ENCODE measurements around the gene MAP3K8. TPM values are rescaled to one million over a fixed set of nuclear protein-coding genes. Genes with fewer than 3 reads are reported as not detected.

The MAP3K8 gene
- 77.3 TPM for polyA plus RNA-seq (2012; ENCODE audit: low read depth, missing spikeins)

GRCh38 chr10:30433730-30434272 is at the start of gene MAP3K8:
Gene MAP3K8 (plus strand): TSS chr10:30434184. CDS start chr10:30438939, 4,755 bp downstream.
- no peak for FAIRE-seq
- DNase-seq (ENCODE audit: insufficient read length, low spot score): peak; percentile 64

DNA sequence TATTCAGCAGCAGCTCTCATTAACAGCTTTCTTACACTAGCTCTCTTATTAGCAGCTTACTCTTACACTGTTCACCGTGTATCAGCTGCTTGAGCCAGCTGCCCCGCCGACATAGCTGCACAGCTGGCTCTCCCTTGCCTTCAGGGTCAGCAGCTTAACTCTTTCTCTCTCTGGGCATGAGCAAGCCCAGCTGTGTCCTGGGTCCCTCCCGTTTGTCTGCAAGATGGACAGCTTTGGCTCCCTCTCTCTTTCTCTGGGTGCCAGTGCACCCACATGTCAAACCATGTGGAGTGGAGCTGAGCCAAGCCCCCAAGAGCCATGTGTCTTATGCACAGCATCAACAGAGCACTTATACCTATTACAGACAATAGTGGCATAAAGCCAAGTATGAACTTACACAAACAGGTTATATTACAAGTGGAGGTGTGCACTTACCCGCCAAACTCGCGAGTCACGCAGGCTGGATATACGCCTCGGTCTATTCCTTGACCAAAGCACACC is 49.2 kb upstream of the MAP3K8 start:
- TF ChIP-seq POLR2AphosphoS5 (IDR thresholded peaks at IDR 0.05; ENCODE audit: low read depth, low read length) (no peak), POU2F2 (IDR thresholded peaks at IDR 0.05; ENCODE audit: low read depth, low read length) (no peak), TAF1 (IDR thresholded peaks at IDR 0.05; ENCODE audit: low read depth, low read length) (no peak), PAX5 (IDR thresholded peaks at IDR 0.05; ENCODE audit: insufficient read depth, low read length, severe bottlenecking) (no peak), SPI1 (IDR thresholded peaks at IDR 0.05; ENCODE audit: low read depth, low read length) (no peak), POLR2A (IDR thresholded peaks at IDR 0.05; ENCODE audit: low read depth, low read length) (no peak)
- FAIRE-seq (peak; percentile 47), DNase-seq (ENCODE audit: insufficient read length, low spot score) (no peak)

More at GRCh38 chr10:30433730-30434272, at the start of gene MAP3K8:
- peak; percentile 90 for TF ChIP-seq SPI1 (IDR thresholded peaks at IDR 0.05; ENCODE audit: low read depth, low read length)
- no peak; the same call in 1 of the 2 replicates for TF ChIP-seq POU2F2 (IDR thresholded peaks at IDR 0.05; ENCODE audit: low read depth, low read length)
- TF ChIP-seq PAX5 (IDR thresholded peaks at IDR 0.05; ENCODE audit: insufficient read depth, low read length, severe bottlenecking): no peak
- peak; percentile 91 for TF ChIP-seq POLR2AphosphoS5 (IDR thresholded peaks at IDR 0.05; ENCODE audit: low read depth, low read length)
- TF ChIP-seq POLR2A (IDR thresholded peaks at IDR 0.05; ENCODE audit: low read depth, low read length): peak; percentile 79; the same call in 1 of the 2 replicates
- peak; percentile 75 for TF ChIP-seq TAF1 (IDR thresholded peaks at IDR 0.05; ENCODE audit: low read depth, low read length)

DNA sequence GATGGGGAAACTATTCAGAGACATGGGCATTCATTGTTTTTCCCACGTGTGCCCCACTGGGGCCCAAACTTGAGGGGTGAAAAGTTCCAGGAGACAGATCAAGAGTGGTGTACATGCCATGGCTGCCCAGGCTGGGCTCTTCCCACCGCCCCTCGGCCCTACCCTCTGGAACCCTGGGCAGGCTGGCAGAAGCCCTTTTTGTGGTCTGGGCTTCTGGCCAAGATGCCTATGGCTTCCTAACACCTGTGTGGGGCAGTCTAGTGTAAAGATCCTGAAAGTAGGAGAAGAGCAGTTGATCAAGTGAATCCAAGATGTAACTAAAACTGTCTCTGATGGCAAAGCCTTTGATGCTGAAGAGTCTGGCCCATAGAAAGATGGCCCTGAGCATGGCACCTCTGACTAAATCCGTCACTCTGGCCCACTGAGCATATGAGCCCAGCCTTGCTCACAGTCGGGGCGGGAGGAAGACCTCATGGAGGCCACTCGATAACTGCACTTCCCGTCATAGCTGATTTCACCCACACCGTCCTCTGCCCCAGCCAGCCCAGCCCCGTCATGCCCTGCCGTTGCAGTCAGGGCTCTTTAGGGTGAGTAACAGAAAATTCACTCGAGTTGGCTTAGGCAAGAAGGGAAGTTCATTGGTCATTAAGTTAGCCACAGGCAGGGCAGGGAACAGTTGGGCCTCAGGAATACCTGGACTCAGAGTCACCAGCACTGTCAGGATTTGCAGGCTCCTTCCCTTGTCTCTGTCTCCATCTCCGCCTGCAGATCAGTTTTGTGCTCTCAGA is 47.0 kb upstream of the MAP3K8 start:
- no peak for DNase-seq (ENCODE audit: insufficient read length, low spot score)
- FAIRE-seq: no peak
- TF ChIP-seq POLR2AphosphoS5 (IDR thresholded peaks at IDR 0.05; ENCODE audit: low read depth, low read length): no peak
- TF ChIP-seq TAF1 (IDR thresholded peaks at IDR 0.05; ENCODE audit: low read depth, low read length): no peak
- no peak for TF ChIP-seq SPI1 (IDR thresholded peaks at IDR 0.05; ENCODE audit: low read depth, low read length)
- no peak for TF ChIP-seq POU2F2 (IDR thresholded peaks at IDR 0.05; ENCODE audit: low read depth, low read length)
- no peak for TF ChIP-seq POLR2A (IDR thresholded peaks at IDR 0.05; ENCODE audit: low read depth, low read length)
- no peak for TF ChIP-seq PAX5 (IDR thresholded peaks at IDR 0.05; ENCODE audit: insufficient read depth, low read length, severe bottlenecking)

DNA sequence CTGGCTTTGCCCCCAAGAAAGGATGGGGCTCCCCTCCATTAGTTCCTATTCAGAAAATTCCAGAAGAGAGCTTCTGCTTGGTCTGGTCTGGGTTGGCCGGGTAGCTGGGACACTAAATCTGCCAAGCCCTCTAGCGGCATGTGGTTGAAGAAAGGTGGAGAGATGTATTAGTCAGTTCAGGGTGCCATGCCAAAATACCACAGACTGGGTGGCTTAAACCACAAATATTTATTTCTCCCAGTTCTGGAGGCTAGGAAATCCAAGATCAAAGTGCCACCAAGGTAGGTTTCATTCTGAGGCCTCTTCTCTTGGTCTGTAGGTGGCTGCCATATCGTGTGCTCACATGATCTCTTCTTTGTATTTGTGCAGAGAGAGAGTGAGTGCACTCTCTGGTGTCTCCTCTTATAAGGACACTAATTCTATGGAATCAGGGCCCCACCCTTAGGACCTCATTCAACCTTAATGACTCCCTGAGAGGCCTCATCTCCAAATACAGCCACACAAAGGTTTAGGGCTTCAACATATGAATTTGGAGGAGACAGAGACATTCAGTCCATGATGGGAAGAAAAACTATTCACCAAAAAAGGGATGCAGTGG is 46.2 kb upstream of the MAP3K8 start:
- TF ChIP-seq POLR2A (IDR thresholded peaks at IDR 0.05; ENCODE audit: low read depth, low read length) (no peak), PAX5 (IDR thresholded peaks at IDR 0.05; ENCODE audit: insufficient read depth, low read length, severe bottlenecking) (no peak), TAF1 (IDR thresholded peaks at IDR 0.05; ENCODE audit: low read depth, low read length) (no peak), POU2F2 (IDR thresholded peaks at IDR 0.05; ENCODE audit: low read depth, low read length) (no peak), SPI1 (IDR thresholded peaks at IDR 0.05; ENCODE audit: low read depth, low read length) (no peak), POLR2AphosphoS5 (IDR thresholded peaks at IDR 0.05; ENCODE audit: low read depth, low read length) (no peak)
- no peak for DNase-seq (ENCODE audit: insufficient read length, low spot score)
- no peak for FAIRE-seq

DNA sequence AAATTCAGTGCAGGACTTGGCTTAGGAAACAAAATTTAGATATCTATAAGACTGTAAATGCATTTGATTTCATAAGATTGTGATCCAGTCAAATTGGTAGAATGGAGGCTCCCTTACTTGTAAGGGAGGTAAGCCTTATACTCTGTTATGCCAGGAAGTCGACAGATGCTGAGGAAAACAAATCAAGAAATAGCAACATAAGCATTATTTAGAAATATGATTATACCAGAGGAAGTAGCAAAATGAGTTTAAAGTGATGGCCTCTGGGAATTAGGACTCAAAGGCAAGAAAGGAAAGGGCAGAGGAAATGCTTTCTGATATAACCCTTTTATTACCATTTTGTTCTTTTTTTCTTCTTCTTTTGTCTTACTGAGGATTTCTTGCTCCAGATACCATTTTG is 44.4 kb upstream of the MAP3K8 start:
- FAIRE-seq (no peak), DNase-seq (ENCODE audit: insufficient read length, low spot score) (no peak)
- TF ChIP-seq POLR2A (IDR thresholded peaks at IDR 0.05; ENCODE audit: low read depth, low read length): no peak
- TF ChIP-seq POU2F2 (IDR thresholded peaks at IDR 0.05; ENCODE audit: low read depth, low read length): no peak
- no peak for TF ChIP-seq SPI1 (IDR thresholded peaks at IDR 0.05; ENCODE audit: low read depth, low read length)
- TF ChIP-seq POLR2AphosphoS5 (IDR thresholded peaks at IDR 0.05; ENCODE audit: low read depth, low read length): no peak
- TF ChIP-seq PAX5 (IDR thresholded peaks at IDR 0.05; ENCODE audit: insufficient read depth, low read length, severe bottlenecking): no peak
- no peak for TF ChIP-seq TAF1 (IDR thresholded peaks at IDR 0.05; ENCODE audit: low read depth, low read length)

GRCh38 chr10:30390207-30390606 is 43.8 kb upstream of the MAP3K8 start:
- TF ChIP-seq SPI1 (IDR thresholded peaks at IDR 0.05; ENCODE audit: low read depth, low read length) (no peak), PAX5 (IDR thresholded peaks at IDR 0.05; ENCODE audit: insufficient read depth, low read length, severe bottlenecking) (no peak), POU2F2 (IDR thresholded peaks at IDR 0.05; ENCODE audit: low read depth, low read length) (no peak)

GRCh38 chr10:30391266-30391665 is 42.7 kb upstream of the MAP3K8 start:
- no peak for DNase-seq (ENCODE audit: insufficient read length, low spot score)
- no peak for TF ChIP-seq SPI1 (IDR thresholded peaks at IDR 0.05; ENCODE audit: low read depth, low read length)
- no peak for TF ChIP-seq POLR2A (IDR thresholded peaks at IDR 0.05; ENCODE audit: low read depth, low read length)
- TF ChIP-seq TAF1 (IDR thresholded peaks at IDR 0.05; ENCODE audit: low read depth, low read length): no peak
- TF ChIP-seq POU2F2 (IDR thresholded peaks at IDR 0.05; ENCODE audit: low read depth, low read length): no peak
- no peak for TF ChIP-seq POLR2AphosphoS5 (IDR thresholded peaks at IDR 0.05; ENCODE audit: low read depth, low read length)
- TF ChIP-seq PAX5 (IDR thresholded peaks at IDR 0.05; ENCODE audit: insufficient read depth, low read length, severe bottlenecking): no peak
- FAIRE-seq: no peak

More at GRCh38 chr10:30390207-30390606, 43.8 kb upstream of the MAP3K8 start:
- no peak for FAIRE-seq
- DNase-seq (ENCODE audit: insufficient read length, low spot score): no peak

DNA sequence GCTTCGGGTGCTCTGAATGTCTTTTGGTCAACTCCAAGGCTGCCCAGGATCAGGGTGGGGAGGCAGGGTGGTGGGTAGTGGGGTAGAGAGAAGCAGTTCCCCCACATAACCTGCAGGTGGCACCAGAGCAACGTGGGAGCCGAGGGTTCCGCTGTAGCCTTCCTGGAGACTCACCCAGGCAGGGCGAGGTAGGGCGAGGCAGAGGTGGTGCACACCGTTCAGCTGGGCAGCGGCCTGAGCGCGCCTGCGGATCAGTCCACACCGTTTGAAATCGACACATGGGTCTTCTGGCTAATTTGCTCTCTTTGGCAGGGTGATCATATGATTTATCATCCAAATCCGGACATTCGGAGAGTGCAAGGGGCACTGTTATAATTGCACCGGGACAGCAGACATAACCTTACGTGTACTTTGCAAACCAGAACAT is 41.4 kb upstream of the MAP3K8 start:
- TF ChIP-seq POLR2AphosphoS5 (IDR thresholded peaks at IDR 0.05; ENCODE audit: low read depth, low read length) (no peak), SPI1 (IDR thresholded peaks at IDR 0.05; ENCODE audit: low read depth, low read length) (0 out of 2 replicates have a peak, but pooled peaks have one; percentile 14)
- peak; percentile 97 for FAIRE-seq
- DNase-seq (ENCODE audit: insufficient read length, low spot score): peak; percentile 80

DNA sequence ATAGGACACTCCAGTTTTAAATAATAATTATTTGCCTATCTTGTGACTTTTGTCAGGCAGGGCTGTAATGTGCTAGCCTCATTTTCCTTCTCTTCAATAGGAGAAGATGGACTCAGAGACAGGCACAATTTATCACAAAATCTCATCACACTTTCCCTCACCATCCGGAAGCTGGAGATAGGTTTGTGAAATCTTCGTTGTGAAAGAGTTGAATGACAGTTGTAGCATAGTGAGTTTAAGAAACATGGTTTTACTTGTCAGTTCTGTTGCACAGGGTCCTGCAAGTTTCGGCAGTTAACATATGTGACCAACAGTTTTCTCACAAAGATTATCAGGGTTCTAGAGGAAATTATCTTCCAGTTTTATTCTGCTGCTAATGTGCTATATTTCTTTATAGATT is 37.7 kb upstream of the MAP3K8 start:
- TF ChIP-seq POLR2AphosphoS5 (IDR thresholded peaks at IDR 0.05; ENCODE audit: low read depth, low read length) (no peak), POLR2A (IDR thresholded peaks at IDR 0.05; ENCODE audit: low read depth, low read length) (no peak), POU2F2 (IDR thresholded peaks at IDR 0.05; ENCODE audit: low read depth, low read length) (no peak), PAX5 (IDR thresholded peaks at IDR 0.05; ENCODE audit: insufficient read depth, low read length, severe bottlenecking) (no peak), TAF1 (IDR thresholded peaks at IDR 0.05; ENCODE audit: low read depth, low read length) (no peak), SPI1 (IDR thresholded peaks at IDR 0.05; ENCODE audit: low read depth, low read length) (no peak)
- FAIRE-seq: no peak
- DNase-seq (ENCODE audit: insufficient read length, low spot score): no peak

Measured in GM12891 (cell line).